Activated naive CD8-positive, alpha-beta T cell treated with anti-CD3 and anti-CD28 coated beads, Interleukin-2, amount 10 ng/mL, durations not matched to agents 7 days and 5 days (primary cell): ENCODE data around the gene AHSG. TPM values are rescaled to one million over a fixed set of nuclear protein-coding genes. Genes with fewer than 3 reads are reported as not detected.
"Not testable (repeated sequence)": the region's sequence is repeated elsewhere in the genome, so short reads cannot be mapped to it uniquely, and the experiment has no call there.

Experiments used
- ATAC-seq: fragments of 150-1000 bp; cut with Tn5 transposase; one replicate; pipeline ENCODE4 v1.10.0; 2021; ENCODE audit warnings: low read depth, moderate library complexity
- POLR2A ChIA-PET: fragments of 350-600 bp; sonication (Branson Sonifier 250); formaldehyde crosslinking; loops from one replicate; lab custom pipeline; 2021; ENCODE audit warnings: antibody characterized with exemption; lab: Charles Lee
- DNase-seq: peaks from one replicate; pipeline ENCODE4 v3.0.0; 2021
- H3K27ac Mint-ChIP-seq: one replicate; pipeline ENCODE4 v1.8.0; 2022; ENCODE audit warnings: mild to moderate bottlenecking, mixed read lengths
- H3K27me3 Mint-ChIP-seq: one replicate; pipeline ENCODE4 v1.8.0; 2022; ENCODE audit warnings: mild to moderate bottlenecking, moderate library complexity, mixed read lengths
- H3K36me3 Mint-ChIP-seq: one replicate; pipeline ENCODE4 v1.8.0; 2021; ENCODE audit warnings: mild to moderate bottlenecking, mixed read lengths
- H3K4me1 Mint-ChIP-seq: one replicate; pipeline ENCODE4 v1.8.0; 2021; ENCODE audit warnings: mixed read lengths
- H3K4me3 Mint-ChIP-seq: one replicate; pipeline ENCODE4 v1.8.0; 2022; ENCODE audit warnings: mild to moderate bottlenecking, moderate library complexity, mixed read lengths
- H3K9me3 Mint-ChIP-seq: one replicate; pipeline ENCODE4 v1.8.0; 2021; ENCODE audit warnings: mixed read lengths
- total RNA-seq, 2 experiments: library from RNA; stranded (reverse); gene quantifications; one replicate each; pipeline ENCODE4 v1.2.3, GENCODE V29; 2021

The AHSG gene
- total RNA-seq, result not detected

GRCh38 chr3:186612721-186613636 lies at the start of gene AHSG:
Gene AHSG, plus strand, starts transcription at chr3:186613060. Its CDS starts 82 bp downstream, at chr3:186613142.
- Mint-ChIP-seq H3K36me3 (no peaks in the 10 kb centered on the region), H3K9me3 (no peaks in the 10 kb centered on the region), H3K4me3 (no peak within 1 kb of the TSS), H3K4me1 (peaks cover 18% of the 10 kb centered on the region), H3K27me3 (peaks cover 22% of the 10 kb centered on the region), H3K27ac (no peak within 1 kb of the TSS)
- DNase-seq (no peak), ATAC-seq (no peak)
- POLR2A ChIA-PET, result interaction anchor here (1.2 to 6.3 kb wide), 2 partner anchors 170 to 171 kb away, joined by 6 to 36 read pairs; partner anchors contain the start of gene EIF4A2

GRCh38 chr3:186564586-186564985 lies 48.3 kb upstream of the AHSG start:
- ATAC-seq (no peak), DNase-seq (no peak)
- peak overlapping the region; percentile 54 for H3K27ac Mint-ChIP-seq
- H3K9me3 Mint-ChIP-seq, result no peaks in the 10 kb centered on the region
- H3K27me3 Mint-ChIP-seq, result no peaks in the 10 kb centered on the region
- peaks cover 40% of the 10 kb centered on the region for H3K4me1 Mint-ChIP-seq
- POLR2A ChIA-PET, result no interaction called here
- H3K36me3 Mint-ChIP-seq, result peaks cover 15% of the 10 kb centered on the region
- no peak overlapping the region for H3K4me3 Mint-ChIP-seq

- POLR2A ChIA-PET, result interaction anchor here (0.6 to 5.4 kb wide), 4 partner anchors 13 to 802 kb away, joined by 3 to 50 read pairs (median 6); partner anchors contain the start of genes EIF4A2, RTP4 and TRA2B
- Mint-ChIP-seq H3K4me1 (peaks cover 36% of the 10 kb centered on the region), H3K27ac (peak overlapping the region; percentile 86), H3K9me3 (no peaks in the 10 kb centered on the region), H3K27me3 (no peaks in the 10 kb centered on the region), H3K4me3 (peak overlapping the region; percentile 86), H3K36me3 (peaks cover 9% of the 10 kb centered on the region)
- DNase-seq (no peak), ATAC-seq (no peak)
Observed at GRCh38 chr3:186566772-186567071, 46.1 kb upstream of the AHSG start.

- ATAC-seq, result peak; percentile 48
- POLR2A ChIA-PET, result interaction anchor here (0.9 to 5.4 kb wide), 7 partner anchors 48 to 801 kb away, joined by 3 to 50 read pairs (median 3); partner anchors contain the start of genes EIF4A2, RTP4 and TRA2B
- Mint-ChIP-seq H3K9me3 (no peaks in the 10 kb centered on the region), H3K27ac (peak within 1 kb of the TSS; percentile 86), H3K4me3 (peak within 1 kb of the TSS; percentile 86), H3K27me3 (no peaks in the 10 kb centered on the region), H3K4me1 (peaks cover 38% of the 10 kb centered on the region), H3K36me3 (peaks cover 6% of the 10 kb centered on the region)
- peak; percentile 99 for DNase-seq
Observed at GRCh38 chr3:186567072-186567921, 45.6 kb upstream of the AHSG start, which contains the start of gene TBCCD1. Gene TBCCD1, minus strand, starts transcription at chr3:186567339. Its CDS starts 3,010 bp downstream, at chr3:186564329.

- not testable (repeated sequence) for H3K27me3 Mint-ChIP-seq, H3K9me3 Mint-ChIP-seq, H3K36me3 Mint-ChIP-seq, DNase-seq, ATAC-seq
- H3K4me3 Mint-ChIP-seq, result peak overlapping the region; percentile 96
- POLR2A ChIA-PET, result interaction anchor here (0.7 to 5.4 kb wide), 5 partner anchors 35 to 632 kb away, joined by 3 to 50 read pairs (median 11); partner anchors contain the start of genes EIF4A2 and TRA2B
- H3K4me1 Mint-ChIP-seq, result peaks cover 37% of the 10 kb centered on the region
- peak overlapping the region; percentile 99 for H3K27ac Mint-ChIP-seq
Observed at GRCh38 chr3:186569361-186569760, 43.5 kb upstream of the AHSG start.

- Mint-ChIP-seq H3K4me1 (peaks cover 33% of the 10 kb centered on the region), H3K27ac (peak overlapping the region; percentile 99), H3K9me3 (no peaks in the 10 kb centered on the region), H3K4me3 (peak overlapping the region; percentile 96), H3K36me3 (peaks cover 8% of the 10 kb centered on the region), H3K27me3 (no peaks in the 10 kb centered on the region)
- ATAC-seq (no peak), DNase-seq (no peak)
- POLR2A ChIA-PET, result interaction anchor here (0.9 to 5.4 kb wide), 13 partner anchors 14 to 637 kb away, joined by 3 to 50 read pairs (median 5); partner anchors contain the start of genes EIF4A2 and TRA2B
Observed at GRCh38 chr3:186569779-186570095, 43.1 kb upstream of the AHSG start.

- H3K4me3 Mint-ChIP-seq, result peak within 1 kb of the TSS; percentile 96
- ATAC-seq (peak; percentile 89), DNase-seq (peak; percentile 95)
- no peaks in the 10 kb centered on the region for H3K27me3 Mint-ChIP-seq
- peaks cover 8% of the 10 kb centered on the region for H3K36me3 Mint-ChIP-seq
- POLR2A ChIA-PET, result interaction anchor here (0.6 to 5.4 kb wide), 15 partner anchors 13 to 638 kb away, joined by 3 to 50 read pairs (median 4); partner anchors contain the start of genes EIF4A2 and TRA2B
- H3K27ac Mint-ChIP-seq, result peak within 1 kb of the TSS; percentile 99
- no peaks in the 10 kb centered on the region for H3K9me3 Mint-ChIP-seq
- H3K4me1 Mint-ChIP-seq, result peaks cover 32% of the 10 kb centered on the region
Observed at GRCh38 chr3:186570096-186570940, 42.5 kb upstream of the AHSG start, which contains the start of gene DNAJB11. Gene DNAJB11, plus strand, starts transcription at chr3:186570720. Its CDS starts 178 bp downstream, at chr3:186570898.

- Mint-ChIP-seq H3K9me3 (no peaks in the 10 kb centered on the region), H3K27me3 (no peaks in the 10 kb centered on the region), H3K4me1 (peaks cover 28% of the 10 kb centered on the region), H3K4me3 (peak overlapping the region; percentile 96), H3K36me3 (peaks cover 11% of the 10 kb centered on the region), H3K27ac (peak overlapping the region; percentile 99)
- DNase-seq (no peak), ATAC-seq (no peak)
- POLR2A ChIA-PET, result interaction anchor here (0.6 to 5.4 kb wide), 10 partner anchors 12 to 638 kb away, joined by 3 to 50 read pairs (median 5); partner anchors contain the start of genes EIF4A2 and TRA2B
Observed at GRCh38 chr3:186570941-186571643, 41.8 kb upstream of the AHSG start.

- Mint-ChIP-seq H3K4me1 (peaks cover 26% of the 10 kb centered on the region), H3K9me3 (no peaks in the 10 kb centered on the region), H3K36me3 (peaks cover 11% of the 10 kb centered on the region), H3K27me3 (no peaks in the 10 kb centered on the region), H3K4me3 (peak overlapping the region; percentile 96), H3K27ac (peak overlapping the region; percentile 99)
- ATAC-seq (no peak), DNase-seq (no peak)
- POLR2A ChIA-PET, result interaction anchor here (3.0 to 5.4 kb wide), 2 partner anchors 212 to 634 kb away, joined by 32 to 50 read pairs; partner anchors contain the start of genes EIF4A2 and TRA2B
Observed at GRCh38 chr3:186571644-186572013, 41.2 kb upstream of the AHSG start.

- POLR2A ChIA-PET, result no interaction called here
- peaks cover 4% of the 10 kb centered on the region for H3K4me1 Mint-ChIP-seq
- H3K27ac Mint-ChIP-seq, result no peak overlapping the region
- no peak overlapping the region for H3K4me3 Mint-ChIP-seq
- ATAC-seq (no peak), DNase-seq (no peak)
- H3K27me3 Mint-ChIP-seq, result no peaks in the 10 kb centered on the region
- H3K9me3 Mint-ChIP-seq, result no peaks in the 10 kb centered on the region
- H3K36me3 Mint-ChIP-seq, result peaks cover 15% of the 10 kb centered on the region
Observed at GRCh38 chr3:186577521-186577920, 35.3 kb upstream of the AHSG start.

GRCh38 chr3:186580785-186581184 lies 32.1 kb upstream of the AHSG start:
- H3K27ac Mint-ChIP-seq, result no peak overlapping the region
- no peak overlapping the region for H3K4me3 Mint-ChIP-seq
- H3K4me1 Mint-ChIP-seq, result no peaks in the 10 kb centered on the region
- no peaks in the 10 kb centered on the region for H3K27me3 Mint-ChIP-seq
- peaks cover 16% of the 10 kb centered on the region for H3K36me3 Mint-ChIP-seq
- POLR2A ChIA-PET, result no interaction called here
- ATAC-seq (no peak), DNase-seq (no peak)
- H3K9me3 Mint-ChIP-seq, result no peaks in the 10 kb centered on the region
